HUES6 (cell line): ENCODE measurements around the gene MAGED2.
"Not testable (repeated sequence)": the region's sequence is repeated elsewhere in the genome, so short reads cannot be mapped to it uniquely, and the experiment has no call there.

ENCODE experiments used
- H3K27ac ChIP-seq: 2 replicates; pipeline ENCODE4 v1.7.0; 2013; ENCODE audit warnings: low read depth, mild to moderate bottlenecking, low read length, inconsistent platforms
- H3K27me3 ChIP-seq: 2 replicates; pipeline ENCODE4 v1.6.1; 2013; ENCODE audit warnings: low read length; ENCODE audit not compliant: control insufficient read depth, insufficient read depth
- H3K36me3 ChIP-seq: 2 replicates; pipeline ENCODE4 v1.6.1; 2013; ENCODE audit warnings: low read length; ENCODE audit not compliant: control insufficient read depth, insufficient read depth
- H3K4me1 ChIP-seq: 2 replicates; pipeline ENCODE4 v1.6.1; 2013; ENCODE audit warnings: low read length; ENCODE audit not compliant: control insufficient read depth, insufficient read depth
- H3K4me3 ChIP-seq: 2 replicates; pipeline ENCODE4 v1.5.1; 2013; ENCODE audit warnings: low read depth, low read length
- H3K9ac ChIP-seq: one replicate; pipeline ENCODE4 v1.6.1; 2013; ENCODE audit warnings: mild to moderate bottlenecking, low read length
- H3K9me3 ChIP-seq: 2 replicates; pipeline ENCODE4 v1.6.1; 2013; ENCODE audit warnings: low read depth, low read length; ENCODE audit not compliant: control insufficient read depth, insufficient read depth

MAGED2 gene

GRCh38 chrX:54807524-54808108 is at the start of gene MAGED2:
MAGED2 (plus strand) TSS chrX:54807745; CDS start chrX:54809332, 1,587 bp downstream.
- no peaks in the 10 kb centered on the region for H3K27me3 ChIP-seq
- peaks cover 24% of the 10 kb centered on the region for H3K4me1 ChIP-seq
- H3K9me3 ChIP-seq = peaks cover 6% of the 10 kb centered on the region; the same call in 1 of the 2 replicates
- peaks cover 32% of the 10 kb centered on the region for H3K36me3 ChIP-seq
- H3K4me3 ChIP-seq = peak within 1 kb of the TSS; percentile 91
- peak within 1 kb of the TSS; percentile 69; the same call in 1 of the 2 replicates for H3K27ac ChIP-seq
- peak within 1 kb of the TSS; percentile 92 for H3K9ac ChIP-seq

GRCh38 chrX:54758114-54759055 is 49.2 kb upstream of the MAGED2 start:
- peaks cover 40% of the 10 kb centered on the region for H3K9me3 ChIP-seq
- no peak overlapping the region for H3K4me3 ChIP-seq
- no peak overlapping the region for H3K27ac ChIP-seq
- no peaks in the 10 kb centered on the region for H3K27me3 ChIP-seq
- H3K9ac ChIP-seq = no peak overlapping the region
- H3K36me3 ChIP-seq = no peaks in the 10 kb centered on the region
- peaks cover 16% of the 10 kb centered on the region; the same call in 1 of the 2 replicates for H3K4me1 ChIP-seq

- not testable (repeated sequence) for H3K36me3 ChIP-seq, H3K27me3 ChIP-seq, H3K4me3 ChIP-seq
- H3K4me1 ChIP-seq = peaks cover 14% of the 10 kb centered on the region
- H3K9me3 ChIP-seq = peaks cover 42% of the 10 kb centered on the region
- peak overlapping the region; percentile 53 for H3K9ac ChIP-seq
- H3K27ac ChIP-seq = peak overlapping the region; percentile 80; the same call in 1 of the 2 replicates
Measured at GRCh38 chrX:54774391-54775094, 33.0 kb upstream of the MAGED2 start.

- H3K4me3 ChIP-seq = no peak overlapping the region
- no peaks in the 10 kb centered on the region for H3K36me3 ChIP-seq
- peaks cover 14% of the 10 kb centered on the region for H3K4me1 ChIP-seq
- H3K9ac ChIP-seq = no peak overlapping the region
- H3K27me3 ChIP-seq = no peaks in the 10 kb centered on the region
- H3K9me3 ChIP-seq = peaks cover 37% of the 10 kb centered on the region
- H3K27ac ChIP-seq = no peak overlapping the region
Measured at GRCh38 chrX:54776061-54776460, 31.5 kb upstream of the MAGED2 start.

- Histone ChIP-seq H3K4me3 (no peak overlapping the region), H3K4me1 (peaks cover 14% of the 10 kb centered on the region), H3K36me3 (no peaks in the 10 kb centered on the region), H3K9ac (no peak overlapping the region), H3K27me3 (no peaks in the 10 kb centered on the region), H3K27ac (no peak overlapping the region), H3K9me3 (peaks cover 30% of the 10 kb centered on the region)
Measured at GRCh38 chrX:54776987-54777672, 30.4 kb upstream of the MAGED2 start.

- H3K27ac ChIP-seq = no peak overlapping the region
- no peaks in the 10 kb centered on the region for H3K27me3 ChIP-seq
- H3K36me3 ChIP-seq = no peaks in the 10 kb centered on the region
- H3K4me3 ChIP-seq = no peak overlapping the region
- no peak overlapping the region for H3K9ac ChIP-seq
- H3K4me1 ChIP-seq = peaks cover 3% of the 10 kb centered on the region; the same call in 1 of the 2 replicates
- peaks cover 12% of the 10 kb centered on the region; the same call in 1 of the 2 replicates for H3K9me3 ChIP-seq
Measured at GRCh38 chrX:54785901-54786300, 21.6 kb upstream of the MAGED2 start.

- H3K36me3 ChIP-seq = no peaks in the 10 kb centered on the region
Measured at GRCh38 chrX:54786967-54787366, 20.6 kb upstream of the MAGED2 start.

GRCh38 chrX:54788446-54788845 is 19.1 kb upstream of the MAGED2 start:
- Histone ChIP-seq H3K9ac (no peak overlapping the region), H3K36me3 (no peaks in the 10 kb centered on the region), H3K27me3 (no peaks in the 10 kb centered on the region), H3K9me3 (peaks cover 14% of the 10 kb centered on the region; the same call in 1 of the 2 replicates), H3K27ac (no peak overlapping the region), H3K4me3 (no peak overlapping the region), H3K4me1 (peaks cover 3% of the 10 kb centered on the region; the same call in 1 of the 2 replicates)

More at GRCh38 chrX:54786967-54787366, 20.6 kb upstream of the MAGED2 start:
- no peaks in the 10 kb centered on the region for H3K27me3 ChIP-seq
- no peak overlapping the region for H3K27ac ChIP-seq
- no peak overlapping the region for H3K4me3 ChIP-seq
- peaks cover 14% of the 10 kb centered on the region; the same call in 1 of the 2 replicates for H3K9me3 ChIP-seq
- no peak overlapping the region for H3K9ac ChIP-seq
- peaks cover 3% of the 10 kb centered on the region; the same call in 1 of the 2 replicates for H3K4me1 ChIP-seq

GRCh38 chrX:54789405-54789804 is 18.1 kb upstream of the MAGED2 start:
- H3K9ac ChIP-seq, H3K4me1 ChIP-seq, H3K4me3 ChIP-seq, H3K27ac ChIP-seq, H3K36me3 ChIP-seq, H3K27me3 ChIP-seq: not testable (repeated sequence)
- H3K9me3 ChIP-seq = peaks cover 14% of the 10 kb centered on the region; the same call in 1 of the 2 replicates

GRCh38 chrX:54794028-54794427 is 13.5 kb upstream of the MAGED2 start:
- no peaks in the 10 kb centered on the region for H3K36me3 ChIP-seq
- no peak overlapping the region for H3K4me3 ChIP-seq
- peaks cover 10% of the 10 kb centered on the region; the same call in 1 of the 2 replicates for H3K9me3 ChIP-seq
- H3K4me1 ChIP-seq = no peaks in the 10 kb centered on the region
- H3K27ac ChIP-seq = no peak overlapping the region
- H3K27me3 ChIP-seq = no peaks in the 10 kb centered on the region
- no peak overlapping the region for H3K9ac ChIP-seq
